IPS DF 6.9 (cell line): ENCODE data around the gene KSR1.
"Not testable (repeated sequence)": the region's sequence is repeated elsewhere in the genome, so short reads cannot be mapped to it uniquely, and the experiment has no call there.

Experiments
- DNase-seq: peaks from one replicate; pipeline ENCODE4 v3.0.0-alpha.2; 2013; ENCODE audit warnings: low read depth, low spot score
- H3K27ac ChIP-seq: one replicate; pipeline ENCODE4 v1.5.1; 2013; ENCODE audit warnings: low read length, control low read depth
- H3K27me3 ChIP-seq: 2 replicates; pipeline ENCODE4 v1.6.1; 2013; ENCODE audit warnings: mild to moderate bottlenecking, low read length; ENCODE audit not compliant: control insufficient read depth, insufficient read depth
- H3K36me3 ChIP-seq: 2 replicates; pipeline ENCODE4 v1.6.1; 2013; ENCODE audit warnings: low read length; ENCODE audit not compliant: control insufficient read depth, insufficient read depth
- H3K4me1 ChIP-seq: 2 replicates; pipeline ENCODE4 v1.6.1; 2013; ENCODE audit warnings: low read length; ENCODE audit not compliant: control insufficient read depth, insufficient read depth
- H3K4me3 ChIP-seq: 2 replicates; pipeline ENCODE4 v1.5.1; 2013; ENCODE audit warnings: mild to moderate bottlenecking, low read length
- H3K9me3 ChIP-seq: 2 replicates; pipeline ENCODE4 v1.6.1; 2013; ENCODE audit warnings: low read length, inconsistent platforms; ENCODE audit not compliant: control insufficient read depth, insufficient read depth
- WGBS: extraction: QIAGEN DNeasy Blood & Tissue Kit; methylation state at CpG from one replicate; pipeline ENCODE4 v1.1.7; 2013; ENCODE audit warnings: mixed read lengths, missing lambda C conversion rate; ENCODE audit not compliant: insufficient read length, insufficient coverage; 5-methylcytosine and 5-hydroxymethylcytosine counted together

Gene KSR1

GRCh38 chr17:27622986-27623385, 166.7 kb downstream of the KSR1 start:
- no peak for DNase-seq
- no peaks in the 10 kb centered on the region for H3K9me3 ChIP-seq
- no peaks in the 10 kb centered on the region for H3K4me1 ChIP-seq
- no peak overlapping the region for H3K4me3 ChIP-seq
- no peak overlapping the region for H3K27ac ChIP-seq
- no CpG with 5 or more reads among the region's 4 CpGs for WGBS
- H3K27me3 ChIP-seq: no peaks in the 10 kb centered on the region
- peaks cover 5% of the 10 kb centered on the region for H3K36me3 ChIP-seq

- H3K27me3 ChIP-seq: no peaks in the 10 kb centered on the region
- H3K4me1 ChIP-seq: no peaks in the 10 kb centered on the region
- H3K4me3 ChIP-seq: no peak overlapping the region
- no peak overlapping the region for H3K27ac ChIP-seq
- peaks cover 2% of the 10 kb centered on the region for H3K36me3 ChIP-seq
- H3K9me3 ChIP-seq: no peaks in the 10 kb centered on the region
- WGBS: no CpG with 5 or more reads among the region's 6 CpGs
- no peak for DNase-seq
Observed at GRCh38 chr17:27623614-27624013, 167.4 kb downstream of the KSR1 start.

GRCh38 chr17:27624539-27624938, 168.3 kb downstream of the KSR1 start:
- Histone ChIP-seq H3K4me1 (no peaks in the 10 kb centered on the region), H3K27me3 (no peaks in the 10 kb centered on the region), H3K36me3 (peaks cover 2% of the 10 kb centered on the region), H3K9me3 (no peaks in the 10 kb centered on the region), H3K27ac (no peak overlapping the region), H3K4me3 (no peak overlapping the region)
- WGBS: no CpG with 5 or more reads among the region's 3 CpGs
- no peak for DNase-seq

GRCh38 chr17:27625856-27626255, 169.6 kb downstream of the KSR1 start:
- no peaks in the 10 kb centered on the region for H3K4me1 ChIP-seq
- H3K36me3 ChIP-seq: no peaks in the 10 kb centered on the region
- no peaks in the 10 kb centered on the region for H3K9me3 ChIP-seq
- H3K4me3 ChIP-seq: no peak overlapping the region
- DNase-seq: no peak
- H3K27me3 ChIP-seq: no peaks in the 10 kb centered on the region
- no CpG with 5 or more reads among the region's 5 CpGs for WGBS
- H3K27ac ChIP-seq: no peak overlapping the region

GRCh38 chr17:27627514-27627913, 171.3 kb downstream of the KSR1 start:
- no peaks in the 10 kb centered on the region for H3K9me3 ChIP-seq
- no peak overlapping the region for H3K4me3 ChIP-seq
- no peaks in the 10 kb centered on the region for H3K36me3 ChIP-seq
- no CpG with 5 or more reads among the region's 10 CpGs for whole genome bisulfite sequencing
- no peaks in the 10 kb centered on the region for H3K27me3 ChIP-seq
- H3K4me1 ChIP-seq: no peaks in the 10 kb centered on the region
- no peak for DNase-seq
- no peak overlapping the region for H3K27ac ChIP-seq

- no peaks in the 10 kb centered on the region for H3K9me3 ChIP-seq
- H3K36me3 ChIP-seq: no peaks in the 10 kb centered on the region
- no peak overlapping the region for H3K4me3 ChIP-seq
- H3K4me1 ChIP-seq: no peaks in the 10 kb centered on the region
- H3K27me3 ChIP-seq: no peaks in the 10 kb centered on the region
- no peak overlapping the region for H3K27ac ChIP-seq
- no peak for DNase-seq
- no CpG with 5 or more reads among the region's 5 CpGs for WGBS
Observed at GRCh38 chr17:27628376-27628775, 172.1 kb downstream of the KSR1 start.

GRCh38 chr17:27629260-27629659, 173.0 kb downstream of the KSR1 start:
- H3K27ac ChIP-seq, H3K4me1 ChIP-seq, H3K27me3 ChIP-seq, H3K4me3 ChIP-seq, DNase-seq, H3K36me3 ChIP-seq, H3K9me3 ChIP-seq: not testable (repeated sequence)
- no CpG with 5 or more reads among the region's 3 CpGs for WGBS

- no peaks in the 10 kb centered on the region for H3K36me3 ChIP-seq
- H3K4me1 ChIP-seq: no peaks in the 10 kb centered on the region
- H3K27ac ChIP-seq: no peak within 1 kb of the TSS
- H3K27me3 ChIP-seq: no peaks in the 10 kb centered on the region
- no CpG with 5 or more reads among the region's 10 CpGs for WGBS
- H3K4me3 ChIP-seq: no peak within 1 kb of the TSS
- DNase-seq: no peak
- no peaks in the 10 kb centered on the region for H3K9me3 ChIP-seq
Observed at GRCh38 chr17:27630607-27631410, 174.6 kb downstream of the KSR1 start, which contains the start of gene LGALS9. Gene LGALS9, plus strand, starts transcription at chr17:27631188. Its CDS starts 78 bp downstream, at chr17:27631266.

GRCh38 chr17:27631411-27631760, 175.1 kb downstream of the KSR1 start:
- DNase-seq: no peak
- Histone ChIP-seq H3K4me3 (no peak overlapping the region), H3K4me1 (no peaks in the 10 kb centered on the region), H3K27ac (no peak overlapping the region), H3K9me3 (no peaks in the 10 kb centered on the region), H3K27me3 (no peaks in the 10 kb centered on the region), H3K36me3 (no peaks in the 10 kb centered on the region)
- WGBS: no CpG with 5 or more reads among the region's 6 CpGs

GRCh38 chr17:27631897-27632725, 175.9 kb downstream of the KSR1 start:
- Histone ChIP-seq H3K27me3 (no peaks in the 10 kb centered on the region), H3K4me1 (no peaks in the 10 kb centered on the region), H3K36me3 (no peaks in the 10 kb centered on the region), H3K9me3 (no peaks in the 10 kb centered on the region), H3K4me3 (no peak overlapping the region), H3K27ac (no peak overlapping the region)
- WGBS: no CpG with 5 or more reads among the region's 11 CpGs
- DNase-seq: no peak
